SH-SY5Y (cell line): ENCODE results near the gene GALNT9.

Source experiments
- GATA2 ChIP-seq: IDR thresholded peaks from 2 replicates; pipeline ENCODE4 v1.6.1; 2011; ENCODE audit warnings: mild to moderate bottlenecking, low read depth, low read length
- GATA3 ChIP-seq: IDR thresholded peaks from 2 replicates; pipeline ENCODE4 v1.6.1; 2011; ENCODE audit warnings: low read depth, mild to moderate bottlenecking, low read length, moderate library complexity

DNA sequence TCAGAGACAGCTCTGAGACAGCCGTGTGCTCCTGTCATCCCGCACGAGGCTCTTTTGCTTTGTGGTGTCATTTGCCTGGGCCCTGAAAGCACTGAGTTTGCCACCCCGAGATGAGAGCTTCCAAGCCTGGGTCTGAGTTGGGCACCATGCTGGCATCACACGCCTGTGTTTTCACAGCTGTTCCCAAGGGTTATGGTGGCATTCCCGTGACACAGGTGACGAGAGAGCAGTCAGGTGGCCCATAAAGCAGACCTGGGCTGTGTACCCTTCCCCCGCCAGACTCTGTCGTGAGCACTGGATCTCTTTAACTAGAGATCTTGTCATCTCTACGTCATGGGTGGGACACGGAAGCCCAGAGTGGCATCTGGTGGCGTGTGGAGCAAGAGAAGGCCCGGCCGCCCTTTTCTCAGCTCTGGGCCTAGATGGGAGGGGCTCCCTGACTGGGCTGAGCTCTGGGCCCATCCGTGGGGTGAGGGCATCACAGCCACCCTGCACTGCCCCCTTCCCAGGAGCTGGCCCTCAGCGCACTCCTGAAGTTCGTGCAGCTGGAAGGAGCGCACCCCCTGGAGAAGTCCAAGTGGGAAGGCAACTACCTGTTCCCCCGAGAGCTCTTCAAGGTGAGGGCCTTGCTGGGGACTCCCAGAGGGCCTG is 182.5 kb downstream of the GALNT9 start:
- TF ChIP-seq GATA2 (no peak), GATA3 (no peak)
